Mammary epithelial cell (primary cell): ENCODE data around the gene BICDL2.

Experiments
- EZH2 ChIP-seq: IDR thresholded peaks from 2 replicates; pipeline ENCODE4 v1.6.1; 2012; ENCODE audit warnings: low read length, inconsistent platforms, borderline replicate concordance
- TF ChIP-seq, protein P1 (sequence below), 2 donors: IDR thresholded peaks in 1 of 2; conservative IDR thresholded peaks in 1 of 2; 2 replicates each; pipeline ENCODE4 v1.5.1; 2011 to 2012; ENCODE audit warnings: inconsistent platforms in 2 of 2, low read length in 2 of 2, mild to moderate bottlenecking in 2 of 2, control low read depth in 1 of 2, low read depth in 1 of 2; ENCODE audit not compliant: insufficient read depth in 1 of 2; ENCODE audit errors: extremely low read depth in 1 of 2

DNA sequence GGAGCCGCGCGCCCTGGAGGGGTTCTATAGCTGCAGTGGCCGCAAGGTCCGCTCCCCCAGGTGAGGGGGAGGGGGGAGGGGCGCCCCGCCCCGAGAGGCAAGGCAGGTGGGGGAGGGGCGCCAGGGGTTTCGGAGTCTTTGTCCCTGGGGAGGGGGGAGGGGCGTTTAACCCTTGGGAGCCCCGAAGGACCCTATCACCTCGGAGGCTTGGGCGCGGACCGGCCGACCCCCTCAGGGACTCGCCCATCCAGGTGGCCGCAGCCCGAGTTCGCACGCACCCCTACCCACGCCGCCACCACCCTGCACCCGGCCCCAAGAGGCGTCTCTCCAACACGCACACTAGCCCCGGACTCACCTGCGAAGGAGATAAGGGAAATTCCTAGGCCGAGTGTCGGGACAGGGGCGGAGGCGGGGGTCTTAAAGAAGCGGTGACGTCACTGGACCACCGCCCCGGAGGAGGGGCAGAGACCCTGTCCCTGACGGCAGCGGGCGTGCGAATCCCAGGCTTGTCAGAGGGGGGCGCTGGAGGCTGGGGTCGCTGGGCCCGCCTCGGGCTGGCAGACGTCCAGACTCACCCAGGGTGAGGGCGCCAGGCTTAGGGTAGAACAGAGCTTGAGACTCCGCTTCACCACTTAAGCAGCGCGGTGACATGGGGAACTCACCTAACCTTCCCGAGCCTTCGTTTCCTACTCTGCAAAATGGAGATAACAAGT, 18.8 kb downstream of the BICDL2 start, which contains the start of gene CLDN6:
- TF ChIP-seq, protein P1, sequence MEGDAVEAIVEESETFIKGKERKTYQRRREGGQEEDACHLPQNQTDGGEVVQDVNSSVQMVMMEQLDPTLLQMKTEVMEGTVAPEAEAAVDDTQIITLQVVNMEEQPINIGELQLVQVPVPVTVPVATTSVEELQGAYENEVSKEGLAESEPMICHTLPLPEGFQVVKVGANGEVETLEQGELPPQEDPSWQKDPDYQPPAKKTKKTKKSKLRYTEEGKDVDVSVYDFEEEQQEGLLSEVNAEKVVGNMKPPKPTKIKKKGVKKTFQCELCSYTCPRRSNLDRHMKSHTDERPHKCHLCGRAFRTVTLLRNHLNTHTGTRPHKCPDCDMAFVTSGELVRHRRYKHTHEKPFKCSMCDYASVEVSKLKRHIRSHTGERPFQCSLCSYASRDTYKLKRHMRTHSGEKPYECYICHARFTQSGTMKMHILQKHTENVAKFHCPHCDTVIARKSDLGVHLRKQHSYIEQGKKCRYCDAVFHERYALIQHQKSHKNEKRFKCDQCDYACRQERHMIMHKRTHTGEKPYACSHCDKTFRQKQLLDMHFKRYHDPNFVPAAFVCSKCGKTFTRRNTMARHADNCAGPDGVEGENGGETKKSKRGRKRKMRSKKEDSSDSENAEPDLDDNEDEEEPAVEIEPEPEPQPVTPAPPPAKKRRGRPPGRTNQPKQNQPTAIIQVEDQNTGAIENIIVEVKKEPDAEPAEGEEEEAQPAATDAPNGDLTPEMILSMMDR (conservative IDR thresholded peaks at IDR 0.05 in 1 of 2, IDR thresholded peaks at IDR 0.05 in 1 of 2; ENCODE audit: extremely low read depth in 1 of 2, insufficient read depth in 1 of 2, low read depth in 1 of 2, low read length in 2 of 2) = peak in 1 of 2 donors; percentile 24
- TF ChIP-seq EZH2 = no peak
